C4-2B (cell line): ENCODE data around the gene PANK3.

Experiments
- H3K27ac ChIP-seq: fragments of 450-650 bp; 2 replicates; pipeline ENCODE4 v1.5.1; 2017
- CTCF ChIP-seq: fragments of 450-650 bp; conservative IDR thresholded peaks from 2 replicates; pipeline ENCODE4 v1.5.1; 2017; ENCODE audit warnings: mild to moderate bottlenecking
- ZFX ChIP-seq: fragments of 450-650 bp; IDR thresholded peaks from 2 replicates; pipeline ENCODE4 v1.6.1; 2017

The PANK3 gene

GRCh38 chr5:168527756-168528295 is 51.3 kb downstream of the PANK3 start:
- TF ChIP-seq ZFX (no peak), CTCF (no peak)
- H3K27ac ChIP-seq, result no peak overlapping the region

GRCh38 chr5:168525856-168526255 is 53.3 kb downstream of the PANK3 start:
- no peak overlapping the region for H3K27ac ChIP-seq
- no peak for TF ChIP-seq CTCF
- TF ChIP-seq ZFX, result no peak

GRCh38 chr5:168513861-168514428 is 65.2 kb downstream of the PANK3 start:
- TF ChIP-seq ZFX (no peak), CTCF (no peak)

GRCh38 chr5:168502563-168503237 is 76.5 kb downstream of the PANK3 start:
- TF ChIP-seq ZFX (no peak), CTCF (no peak)
- no peak overlapping the region for H3K27ac ChIP-seq

More at GRCh38 chr5:168513861-168514428, 65.2 kb downstream of the PANK3 start:
- H3K27ac ChIP-seq, result no peak overlapping the region
